Neuronal stem cell (in vitro differentiated cells): Measurements from ENCODE around the gene MISFA.
A peak's percentile ranks its signal among the peaks of the same experiment; 100 is the strongest.

ENCODE experiments used
- DNase-seq: peaks from one replicate; pipeline ENCODE4 v3.0.0-alpha.2; 2013; ENCODE audit warnings: low spot score
- H2AFZ ChIP-seq: one replicate; pipeline ENCODE4 v1.6.1; 2013; ENCODE audit warnings: mild to moderate bottlenecking, low read length, inconsistent platforms
- H2AK5ac ChIP-seq: 2 replicates; pipeline ENCODE4 v1.6.1; 2013; ENCODE audit warnings: low read depth, mild to moderate bottlenecking, inconsistent platforms, low read length, moderate library complexity, mixed read lengths
- H2BK120ac ChIP-seq: 2 replicates; pipeline ENCODE4 v1.6.1; 2013; ENCODE audit warnings: low read depth, mild to moderate bottlenecking, inconsistent platforms, low read length, moderate library complexity, mixed read lengths
- H2BK12ac ChIP-seq: one replicate; pipeline ENCODE4 v1.6.1; 2013; ENCODE audit warnings: low read length, inconsistent platforms
- H2BK15ac ChIP-seq: 2 replicates; pipeline ENCODE4 v1.6.1; 2013; ENCODE audit warnings: mild to moderate bottlenecking, low read length, inconsistent platforms, mixed read lengths
- H2BK5ac ChIP-seq: one replicate; pipeline ENCODE4 v1.6.1; 2013; ENCODE audit warnings: inconsistent platforms, mild to moderate bottlenecking, low read length, moderate library complexity
- H3K14ac ChIP-seq: one replicate; pipeline ENCODE4 v1.6.1; 2013; ENCODE audit warnings: low read length, inconsistent platforms
- H3K18ac ChIP-seq: 2 replicates; pipeline ENCODE4 v1.6.1; 2013; ENCODE audit warnings: low read length, inconsistent platforms
- H3K23ac ChIP-seq: 2 replicates; pipeline ENCODE4 v1.6.1; 2013; ENCODE audit warnings: low read depth, mild to moderate bottlenecking, mixed read lengths, low read length, inconsistent platforms; ENCODE audit not compliant: poor library complexity
- H3K27ac ChIP-seq: replicated peaks from 3 replicates; pipeline ENCODE4 v1.5.1; 2013; ENCODE audit warnings: low read length, inconsistent platforms
- H3K27me3 ChIP-seq, 3 experiments: 2 replicates each; pipeline ENCODE4 v1.6.1; 2013; ENCODE audit warnings: low read length in 3 of 3, mild to moderate bottlenecking in 2 of 3, inconsistent platforms in 1 of 3, low read depth in 1 of 3, mixed read lengths in 1 of 3, moderate library complexity in 1 of 3; ENCODE audit not compliant: control insufficient read depth in 3 of 3, insufficient read depth in 3 of 3
- H3K36me3 ChIP-seq, 2 donors: replicated peaks in 1 of 2; 2 replicates each; pipeline ENCODE4 v1.6.1; 2013; ENCODE audit warnings: low read length in 2 of 2; ENCODE audit not compliant: control insufficient read depth in 2 of 2, insufficient read depth in 2 of 2
- H3K4ac ChIP-seq: 2 replicates; pipeline ENCODE4 v1.6.1; 2013; ENCODE audit warnings: inconsistent platforms, mild to moderate bottlenecking, low read length, moderate library complexity
- H3K4me1 ChIP-seq, 2 donors: 1 replicate in 1 of 2; 2 replicates in 1 of 2; pipeline ENCODE4 v1.6.1; 2013; ENCODE audit warnings: low read length in 2 of 2, low read depth in 1 of 2; ENCODE audit not compliant: control insufficient read depth in 2 of 2, insufficient read depth in 1 of 2
- H3K4me2 ChIP-seq: one replicate; pipeline ENCODE4 v1.6.1; 2013; ENCODE audit warnings: mild to moderate bottlenecking, low read length, inconsistent platforms; ENCODE audit not compliant: insufficient read depth, poor library complexity, severe bottlenecking
- H3K4me3 ChIP-seq, 2 donors: 2 replicates each; pipeline ENCODE4 v1.5.1; 2013; ENCODE audit warnings: low read length in 2 of 2, mild to moderate bottlenecking in 2 of 2, inconsistent platforms in 1 of 2, moderate library complexity in 1 of 2
- H3K79me1 ChIP-seq: one replicate; pipeline ENCODE4 v1.6.1; 2013; ENCODE audit warnings: low read depth, mild to moderate bottlenecking, inconsistent platforms, low read length, moderate library complexity
- H3K9ac ChIP-seq: one replicate; pipeline ENCODE4 v1.6.1; 2013; ENCODE audit warnings: mild to moderate bottlenecking, low read depth, low read length, inconsistent platforms; ENCODE audit not compliant: poor library complexity
- H3K9me3 ChIP-seq, 2 donors: replicated peaks in 1 of 2; 2 replicates each; pipeline versions ENCODE3 to v1.6.1; 2013; ENCODE audit warnings: low read length in 2 of 2, mild to moderate bottlenecking in 2 of 2, inconsistent platforms in 1 of 2, low read depth in 1 of 2, mixed read lengths in 1 of 2, moderate library complexity in 1 of 2; ENCODE audit not compliant: control insufficient read depth in 2 of 2, insufficient read depth in 1 of 2
- H4K8ac ChIP-seq: one replicate; pipeline ENCODE4 v1.6.1; 2013; ENCODE audit warnings: low read depth, mild to moderate bottlenecking, inconsistent platforms, low read length, moderate library complexity
- H4K91ac ChIP-seq: one replicate; pipeline ENCODE4 v1.6.1; 2013; ENCODE audit warnings: low read length, low read depth, mild to moderate bottlenecking, inconsistent platforms; ENCODE audit not compliant: poor library complexity
- WGBS, 2 donors: extraction: QIAGEN DNeasy Blood & Tissue Kit; methylation state at CpG; one replicate each; pipeline ENCODE4 v1.1.7; 2013; ENCODE audit warnings: missing lambda C conversion rate in 2 of 2, mixed read lengths in 1 of 2; ENCODE audit not compliant: insufficient read length in 2 of 2, insufficient replicate concordance in 1 of 2; ENCODE audit errors: extremely low coverage in 2 of 2; 5-methylcytosine and 5-hydroxymethylcytosine counted together

Gene MISFA

DNA sequence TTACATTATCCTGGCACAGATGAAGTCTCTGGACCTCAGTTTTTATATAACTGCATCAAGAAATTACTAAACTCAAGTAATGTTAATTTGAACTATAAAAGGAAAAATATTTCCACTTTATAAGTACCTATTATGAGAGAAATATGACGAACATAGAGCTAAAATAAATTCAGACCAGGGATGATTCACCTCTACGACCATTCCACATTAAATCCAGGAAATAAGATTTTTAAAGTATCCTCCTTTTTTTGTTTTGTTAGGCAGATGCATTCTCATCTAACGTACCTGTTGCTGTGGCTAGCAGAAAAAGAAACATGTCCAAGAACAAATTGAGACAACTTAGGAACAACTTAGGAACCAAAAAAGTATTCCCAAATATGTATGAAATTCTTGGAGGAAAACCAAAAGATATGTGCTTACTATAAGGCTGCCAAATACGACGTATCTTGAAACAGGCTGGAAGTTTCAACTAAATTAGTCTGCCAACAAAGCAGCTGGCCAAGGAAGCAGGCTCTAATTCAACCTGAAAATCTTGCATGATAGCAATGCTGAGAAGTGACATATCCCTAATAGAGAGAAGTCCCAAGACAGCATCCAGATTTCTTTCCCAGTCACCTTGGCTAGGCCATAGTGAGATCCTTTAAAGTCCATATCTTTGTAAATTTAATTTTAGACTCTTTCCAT, 18.9 kb downstream of the MISFA start:
- Histone ChIP-seq H3K27ac (no peak overlapping the region), H3K4me2 (no peak overlapping the region), H2BK120ac (no peak overlapping the region), H2AFZ (no peak overlapping the region), H3K36me3 (peaks cover 16 to 33% of the 10 kb centered on the region in 2 donors), H3K14ac (no peak overlapping the region), H3K27me3 (no peaks in the 10 kb centered on the region), H3K4me1 (no peaks in the 10 kb centered on the region), H2BK5ac (no peak overlapping the region), H3K9me3 (no peaks in the 10 kb centered on the region), H4K8ac (no peak overlapping the region), H3K18ac (no peak overlapping the region), H3K23ac (no peak overlapping the region), H3K9ac (no peak overlapping the region), H2BK15ac (no peak overlapping the region), H2AK5ac (no peak overlapping the region), H3K4ac (no peak overlapping the region), H3K79me1 (peaks cover 2% of the 10 kb centered on the region), H3K4me3 (no peak overlapping the region), H4K91ac (no peak overlapping the region), H2BK12ac (no peak overlapping the region)
- no peak for DNase-seq
- no CpG with 5 or more reads among the region's 5 CpGs for WGBS, 2 donors

DNA sequence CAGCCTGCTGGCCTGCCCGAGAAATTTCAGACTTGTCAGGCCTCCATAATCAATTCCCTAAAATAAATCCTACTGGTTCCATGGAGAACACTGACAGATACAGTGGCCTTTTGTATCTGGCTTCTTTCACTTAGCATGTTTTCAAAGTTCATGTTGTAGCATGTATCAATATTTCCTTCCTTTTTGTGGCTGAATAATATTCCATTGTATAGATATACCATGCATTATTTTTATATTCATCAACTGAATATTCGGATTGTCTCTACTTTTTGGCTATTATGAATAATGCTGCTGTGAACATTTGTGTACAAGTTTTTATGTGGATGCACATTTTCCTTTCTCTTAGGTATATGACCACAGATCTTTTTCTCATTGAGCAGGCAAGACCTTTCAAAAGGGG, 24.1 kb downstream of the MISFA start:
- Histone ChIP-seq H3K36me3 (no peaks in the 10 kb centered on the region), H3K27ac (no peak overlapping the region), H3K27me3 (no peaks in the 10 kb centered on the region), H2BK12ac (no peak overlapping the region), H2AFZ (no peak overlapping the region), H3K23ac (no peak overlapping the region), H4K91ac (no peak overlapping the region), H3K4me2 (no peak overlapping the region), H3K4ac (no peak overlapping the region), H4K8ac (no peak overlapping the region), H3K14ac (no peak overlapping the region), H3K18ac (no peak overlapping the region), H3K4me3 (no peak overlapping the region), H3K9ac (no peak overlapping the region), H2AK5ac (no peak overlapping the region), H2BK5ac (no peak overlapping the region), H2BK120ac (no peak overlapping the region), H2BK15ac (no peak overlapping the region), H3K9me3 (no peaks in the 10 kb centered on the region), H3K4me1 (no peaks in the 10 kb centered on the region), H3K79me1 (peaks cover 2% of the 10 kb centered on the region)
- WGBS, 2 donors: no CpG with 5 or more reads among the region's 2 CpGs
- DNase-seq: no peak

DNA sequence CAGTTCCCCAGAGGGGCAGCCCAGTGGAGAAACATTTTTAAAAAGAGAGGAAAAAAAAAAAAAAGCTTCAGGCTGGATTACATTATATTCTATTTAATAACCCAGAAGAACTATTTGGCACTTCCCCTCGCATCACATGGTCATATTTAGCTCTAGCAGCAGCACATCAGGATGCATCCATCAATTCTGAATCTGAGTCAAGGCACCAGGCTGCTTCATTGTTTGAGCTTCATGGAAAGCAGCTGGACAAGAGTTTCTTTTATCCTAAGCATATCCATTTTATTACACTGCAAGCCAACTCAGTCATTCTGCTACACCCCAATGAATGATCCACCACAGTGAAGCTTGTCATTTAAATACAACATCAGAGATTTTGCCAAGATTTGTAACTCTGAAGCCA, 24.6 kb downstream of the MISFA start:
- peaks cover 4% of the 10 kb centered on the region for H3K79me1 ChIP-seq
- H4K8ac ChIP-seq: no peak overlapping the region
- H3K4me1 ChIP-seq: no peaks in the 10 kb centered on the region
- H2BK5ac ChIP-seq: no peak overlapping the region
- H2BK12ac ChIP-seq: no peak overlapping the region
- no peak overlapping the region for H4K91ac ChIP-seq
- H3K23ac ChIP-seq: no peak overlapping the region
- H3K4me3 ChIP-seq: no peak overlapping the region
- no peak overlapping the region for H3K14ac ChIP-seq
- no peak overlapping the region for H2BK15ac ChIP-seq
- H2AFZ ChIP-seq: no peak overlapping the region
- no peaks in the 10 kb centered on the region for H3K27me3 ChIP-seq
- WGBS, 2 donors: no CpG with 5 or more reads among the region's 1 CpG
- H2AK5ac ChIP-seq: no peak overlapping the region
- no peak overlapping the region for H3K4me2 ChIP-seq
- no peaks in the 10 kb centered on the region for H3K9me3 ChIP-seq
- H3K4ac ChIP-seq: no peak overlapping the region
- DNase-seq: no peak
- H2BK120ac ChIP-seq: no peak overlapping the region
- H3K36me3 ChIP-seq: no peaks in the 10 kb centered on the region
- H3K27ac ChIP-seq: no peak overlapping the region
- no peak overlapping the region for H3K18ac ChIP-seq
- no peak overlapping the region for H3K9ac ChIP-seq

GRCh38 chr11:18632841-18633240, 33.3 kb downstream of the MISFA start:
- WGBS, 2 donors: no CpG with 5 or more reads among the region's 2 CpGs

More at GRCh38 chr11:18632841-18633240, 33.3 kb downstream of the MISFA start:
- Histone ChIP-seq H3K9me3 (no peaks in the 10 kb centered on the region), H2BK15ac (no peak overlapping the region), H4K91ac (no peak overlapping the region), H2AFZ (no peak overlapping the region), H3K4me2 (no peak overlapping the region), H3K27me3 (no peaks in the 10 kb centered on the region), H3K9ac (no peak overlapping the region), H2BK5ac (no peak overlapping the region), H2AK5ac (no peak overlapping the region), H3K4ac (no peak overlapping the region), H2BK12ac (no peak overlapping the region), H2BK120ac (no peak overlapping the region), H3K4me1 (peaks cover 5 to 7% of the 10 kb centered on the region in 2 donors), H3K18ac (no peak overlapping the region), H3K36me3 (no peaks in the 10 kb centered on the region), H3K27ac (no peak overlapping the region), H3K23ac (no peak overlapping the region), H4K8ac (no peak overlapping the region), H3K79me1 (peaks cover 6% of the 10 kb centered on the region), H3K4me3 (peak overlapping the region in 1 of 2 donors; percentile 85), H3K14ac (no peak overlapping the region)
- DNase-seq: no peak
